GM12801 (cell line): ENCODE results near the gene VPS13D.

Experiments used
- TF ChIP-seq, protein P1 (sequence below): IDR thresholded peaks from one replicate; pipeline ENCODE4 v1.5.1; 2011; ENCODE audit warnings: control low read depth; ENCODE audit not compliant: insufficient read length; ENCODE audit errors: extremely low read depth

Gene VPS13D

DNA sequence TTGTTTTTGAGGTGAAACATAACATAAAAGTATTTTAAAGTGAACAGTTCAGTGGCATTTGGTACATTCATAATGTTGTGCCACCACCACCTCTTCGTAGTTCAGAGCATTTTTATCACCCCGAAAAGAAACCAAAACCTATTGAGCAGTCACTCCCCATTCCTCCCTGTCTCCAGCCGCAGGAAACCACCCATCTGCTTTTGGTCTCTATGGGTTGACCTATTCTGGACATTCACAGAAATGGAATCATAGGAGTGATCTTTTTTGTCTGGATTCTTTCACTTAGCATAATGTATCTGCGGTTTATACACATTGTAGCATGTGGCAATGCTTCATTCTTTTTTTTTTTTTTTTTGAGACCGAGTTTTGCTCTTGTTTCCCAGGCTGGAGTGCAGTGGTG, 141.2 kb downstream of the VPS13D start:
- TF ChIP-seq, protein P1, sequence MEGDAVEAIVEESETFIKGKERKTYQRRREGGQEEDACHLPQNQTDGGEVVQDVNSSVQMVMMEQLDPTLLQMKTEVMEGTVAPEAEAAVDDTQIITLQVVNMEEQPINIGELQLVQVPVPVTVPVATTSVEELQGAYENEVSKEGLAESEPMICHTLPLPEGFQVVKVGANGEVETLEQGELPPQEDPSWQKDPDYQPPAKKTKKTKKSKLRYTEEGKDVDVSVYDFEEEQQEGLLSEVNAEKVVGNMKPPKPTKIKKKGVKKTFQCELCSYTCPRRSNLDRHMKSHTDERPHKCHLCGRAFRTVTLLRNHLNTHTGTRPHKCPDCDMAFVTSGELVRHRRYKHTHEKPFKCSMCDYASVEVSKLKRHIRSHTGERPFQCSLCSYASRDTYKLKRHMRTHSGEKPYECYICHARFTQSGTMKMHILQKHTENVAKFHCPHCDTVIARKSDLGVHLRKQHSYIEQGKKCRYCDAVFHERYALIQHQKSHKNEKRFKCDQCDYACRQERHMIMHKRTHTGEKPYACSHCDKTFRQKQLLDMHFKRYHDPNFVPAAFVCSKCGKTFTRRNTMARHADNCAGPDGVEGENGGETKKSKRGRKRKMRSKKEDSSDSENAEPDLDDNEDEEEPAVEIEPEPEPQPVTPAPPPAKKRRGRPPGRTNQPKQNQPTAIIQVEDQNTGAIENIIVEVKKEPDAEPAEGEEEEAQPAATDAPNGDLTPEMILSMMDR: no peak

DNA sequence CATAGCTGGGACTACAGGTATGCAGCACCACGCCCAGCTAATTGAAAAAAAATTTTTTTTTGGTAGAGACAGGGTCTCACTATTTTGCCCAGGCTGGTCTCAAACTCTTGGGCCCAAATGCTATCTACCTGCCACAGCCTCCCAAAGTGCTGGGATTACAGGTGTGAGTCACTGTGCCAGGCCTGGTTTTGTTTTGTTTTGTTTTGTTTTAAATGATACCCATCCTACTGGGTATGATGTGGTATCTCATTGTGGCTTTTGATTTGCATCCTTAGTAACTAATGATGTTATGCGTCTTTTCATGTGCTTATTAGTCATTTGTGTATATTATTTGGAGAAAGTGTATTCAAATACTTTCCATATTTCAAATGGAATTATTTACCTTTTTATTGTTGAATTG, 142.3 kb downstream of the VPS13D start:
- TF ChIP-seq, protein P1: no peak

DNA sequence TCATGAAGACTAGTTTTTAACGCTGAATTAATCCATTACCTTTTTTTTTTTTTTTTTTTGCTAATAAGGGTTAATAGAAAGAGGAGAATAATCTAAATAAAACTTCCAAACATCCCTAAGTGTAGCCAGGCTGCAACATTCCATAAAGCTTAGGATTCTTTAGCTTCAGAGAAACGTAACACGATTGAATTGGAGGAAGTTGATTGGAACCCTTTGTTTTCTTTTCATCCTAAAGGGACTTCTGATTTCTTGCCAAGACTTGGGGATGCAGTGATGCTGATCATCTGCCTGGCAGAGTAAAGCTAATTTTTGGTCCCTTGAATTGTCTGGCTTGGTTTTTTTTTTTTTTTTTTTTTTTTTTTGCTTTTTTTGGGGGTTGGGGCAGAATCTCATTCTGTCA, 142.9 kb downstream of the VPS13D start:
- TF ChIP-seq, protein P1: no peak

DNA sequence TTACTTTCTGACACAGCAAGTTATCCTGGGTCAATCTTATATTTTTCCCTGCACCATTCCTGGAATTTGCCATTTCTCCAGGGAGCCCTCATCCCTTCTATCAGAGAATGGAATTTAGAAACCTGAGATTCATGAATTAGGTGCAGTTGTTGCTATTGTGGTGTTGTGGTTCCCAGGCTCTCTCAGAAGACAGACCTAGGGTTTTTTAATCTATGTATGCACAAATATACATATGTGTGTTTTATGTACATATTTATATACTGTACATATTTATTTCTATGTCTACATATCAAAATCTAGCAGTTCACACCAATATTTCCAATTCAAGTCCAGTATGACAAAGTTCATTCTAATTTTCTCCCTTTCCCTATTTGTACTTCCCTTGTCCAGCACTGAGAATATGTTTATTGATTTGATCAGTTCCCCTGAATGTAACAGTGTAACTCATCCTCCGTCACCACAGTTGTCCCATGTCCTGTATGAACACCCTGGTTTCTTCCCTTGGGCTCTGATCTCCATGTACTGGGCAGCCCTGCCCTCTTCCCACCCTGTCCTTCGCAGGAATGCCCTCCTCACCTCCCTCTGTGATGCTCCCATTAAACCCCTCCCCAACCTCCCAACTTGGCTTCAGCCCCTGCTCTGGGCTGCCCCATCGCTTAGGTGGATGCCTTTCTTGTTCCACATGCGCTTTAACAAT, 145.5 kb downstream of the VPS13D start:
- TF ChIP-seq, protein P1: no peak

DNA sequence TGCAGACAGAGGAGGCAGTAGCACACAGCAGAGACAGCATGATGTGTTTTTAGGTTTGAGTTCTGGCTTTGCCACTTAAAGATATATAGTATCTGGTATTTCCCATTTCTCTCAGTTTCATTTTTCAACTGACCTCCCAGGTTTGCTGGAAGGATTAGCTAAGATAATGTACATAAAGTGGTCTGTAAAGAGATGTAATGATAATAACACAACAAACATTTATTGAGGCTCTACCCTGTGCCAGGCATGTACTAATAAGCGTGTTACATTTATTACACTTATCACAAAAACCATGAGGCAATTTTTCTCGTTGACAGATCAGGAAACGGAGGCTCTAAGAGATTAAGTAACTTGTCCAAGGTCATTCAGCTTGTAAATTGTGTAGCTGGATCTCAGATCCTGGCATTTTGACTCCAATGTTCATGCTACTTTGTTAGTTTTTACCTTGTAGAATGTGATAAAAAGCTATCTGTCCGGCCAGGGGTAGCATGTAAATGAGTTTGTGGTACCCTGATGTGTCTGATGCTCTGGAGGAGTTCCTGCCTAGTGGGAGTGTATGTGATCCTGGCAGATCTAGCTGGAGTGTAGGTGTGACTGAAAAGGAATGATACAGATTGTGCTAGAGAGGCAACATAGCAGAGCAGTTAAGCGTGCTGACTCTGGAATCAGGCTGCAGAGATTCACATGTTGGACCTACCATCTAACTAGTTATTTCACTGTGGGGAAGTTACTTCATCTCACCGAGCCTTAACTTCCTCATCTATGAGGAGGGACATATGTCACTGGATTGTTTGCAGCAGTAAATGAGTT, 146.6 kb downstream of the VPS13D start:
- TF ChIP-seq, protein P1: no peak

DNA sequence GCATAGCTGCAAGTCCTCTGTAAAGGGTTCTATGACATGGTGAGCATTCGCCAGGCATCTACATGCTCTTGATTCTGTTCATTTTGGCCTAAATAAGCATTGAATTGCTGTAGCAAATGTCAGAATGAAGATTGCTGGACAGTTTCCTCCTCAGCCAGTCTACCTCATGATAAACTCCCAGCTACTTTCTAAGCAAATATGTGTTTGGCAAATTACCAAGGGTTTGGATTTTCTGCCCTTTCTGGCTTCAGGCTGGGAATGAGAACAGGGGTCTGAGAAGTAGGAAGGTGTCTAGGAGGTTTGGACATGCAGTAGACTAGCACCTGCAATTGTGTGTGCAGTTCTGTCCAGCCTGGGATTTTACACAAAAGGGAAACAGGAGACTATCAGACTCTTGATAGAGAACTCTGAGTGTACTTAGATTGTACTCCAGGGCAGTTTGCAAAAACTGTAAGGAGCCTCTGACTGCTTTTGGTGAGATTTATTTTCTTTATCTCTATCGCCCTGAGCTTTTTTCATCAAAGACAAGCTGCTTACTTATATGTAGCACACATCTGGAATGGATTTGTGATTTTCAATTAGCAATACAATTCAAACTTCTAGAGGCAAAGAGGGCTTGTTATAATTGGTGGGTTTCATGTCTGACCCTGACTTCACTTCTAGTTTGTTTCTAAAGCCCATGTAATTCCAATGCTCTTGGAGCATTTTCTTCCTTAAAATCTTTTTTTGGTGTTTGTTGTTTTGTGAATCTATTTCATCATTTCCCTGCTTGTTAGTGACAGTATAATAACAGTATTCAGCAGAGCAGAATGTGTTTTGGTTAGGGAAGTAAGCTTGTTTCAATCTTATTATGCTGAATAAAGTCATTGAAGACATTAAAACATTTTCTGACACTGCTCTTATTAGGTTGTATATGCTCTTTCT, 150.8 kb downstream of the VPS13D start:
- TF ChIP-seq, protein P1: no peak

DNA sequence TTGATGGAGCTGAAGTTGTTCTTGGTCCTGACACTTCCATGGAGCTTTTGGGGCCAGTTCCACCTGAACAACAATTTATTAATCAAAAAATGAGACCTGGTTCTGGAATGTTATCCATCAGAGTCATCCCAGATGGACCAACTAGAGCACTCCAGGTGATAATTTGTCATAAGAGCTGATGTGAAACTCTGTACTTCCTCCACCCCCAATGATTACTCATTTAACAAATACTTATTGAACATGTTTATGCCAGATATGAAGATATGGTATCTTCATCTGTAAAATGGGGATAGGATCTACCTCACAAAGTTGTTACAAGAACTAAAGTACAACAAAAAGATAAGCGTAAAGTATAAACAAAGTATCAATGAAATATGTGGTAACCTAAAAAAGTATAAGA, 153.2 kb downstream of the VPS13D start:
- TF ChIP-seq, protein P1: no peak
